CD1c-positive myeloid dendritic cell (primary cell): ENCODE data around the gene BLOC1S4.
A peak's percentile ranks its signal among the peaks of the same experiment; 100 is the strongest.
"Not testable (repeated sequence)": the region's sequence is repeated elsewhere in the genome, so short reads cannot be mapped to it uniquely, and the experiment has no call there.

Source experiments
- DNase-seq: peaks from one replicate; pipeline ENCODE4 v3.0.0-alpha.2; 2016; ENCODE audit errors: extremely low spot score

The BLOC1S4 gene, protein sequence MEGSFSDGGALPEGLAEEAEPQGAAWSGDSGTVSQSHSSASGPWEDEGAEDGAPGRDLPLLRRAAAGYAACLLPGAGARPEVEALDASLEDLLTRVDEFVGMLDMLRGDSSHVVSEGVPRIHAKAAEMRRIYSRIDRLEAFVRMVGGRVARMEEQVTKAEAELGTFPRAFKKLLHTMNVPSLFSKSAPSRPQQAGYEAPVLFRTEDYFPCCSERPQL

DNA sequence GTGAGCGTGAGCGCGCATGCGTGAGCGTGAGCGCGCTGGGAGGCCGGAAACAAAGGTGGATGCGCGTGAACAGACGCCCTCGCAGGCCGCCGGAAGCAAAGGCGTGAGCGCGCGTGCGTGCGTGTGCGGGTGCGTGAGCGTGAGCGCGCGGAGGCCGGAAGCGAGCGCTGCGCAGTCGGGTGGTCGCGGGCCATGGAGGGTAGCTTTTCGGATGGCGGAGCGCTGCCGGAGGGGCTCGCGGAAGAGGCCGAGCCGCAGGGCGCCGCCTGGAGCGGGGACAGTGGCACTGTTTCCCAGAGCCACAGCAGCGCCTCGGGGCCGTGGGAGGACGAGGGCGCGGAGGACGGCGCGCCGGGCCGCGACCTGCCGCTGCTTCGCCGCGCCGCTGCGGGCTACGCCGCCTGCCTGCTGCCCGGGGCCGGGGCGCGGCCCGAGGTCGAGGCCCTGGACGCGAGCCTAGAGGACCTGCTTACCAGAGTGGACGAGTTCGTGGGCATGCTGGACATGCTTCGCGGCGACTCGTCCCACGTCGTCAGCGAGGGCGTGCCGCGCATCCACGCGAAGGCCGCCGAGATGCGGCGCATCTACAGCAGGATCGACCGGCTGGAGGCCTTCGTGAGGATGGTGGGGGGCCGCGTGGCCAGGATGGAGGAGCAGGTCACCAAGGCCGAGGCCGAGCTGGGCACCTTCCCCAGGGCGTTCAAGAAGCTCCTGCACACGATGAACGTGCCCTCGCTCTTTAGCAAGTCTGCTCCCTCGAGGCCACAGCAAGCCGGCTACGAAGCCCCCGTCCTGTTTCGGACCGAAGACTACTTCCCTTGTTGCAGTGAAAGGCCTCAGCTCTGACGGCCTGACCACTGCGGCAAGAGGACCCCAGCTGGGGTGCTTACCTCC is at the start of gene BLOC1S4:
BLOC1S4 (plus strand) TSS at position 157 of the 894 bp plus-strand sequence; CDS start at position 193, 36 bp downstream.
- DNase-seq, result peak; percentile 94

DNA sequence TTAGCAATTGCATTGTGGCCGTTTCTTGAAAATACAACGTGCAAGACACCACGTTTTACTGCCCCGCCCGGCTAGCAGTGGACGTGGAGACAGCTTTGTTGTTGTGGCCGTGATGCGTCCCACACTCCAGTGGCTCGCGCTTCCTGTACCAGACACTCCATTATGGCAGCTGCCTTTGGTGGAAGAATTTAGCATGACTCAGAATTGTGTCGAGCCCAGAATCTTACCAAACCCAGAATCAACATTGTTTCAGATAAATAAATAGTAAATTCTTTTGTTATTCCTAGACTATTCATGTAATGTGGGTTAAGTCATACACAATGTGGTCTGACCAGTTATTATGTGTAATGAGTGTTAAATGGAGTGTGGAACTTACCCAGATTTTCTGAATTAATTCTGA is 47.6 kb upstream of the BLOC1S4 start:
- no peak for DNase-seq

DNA sequence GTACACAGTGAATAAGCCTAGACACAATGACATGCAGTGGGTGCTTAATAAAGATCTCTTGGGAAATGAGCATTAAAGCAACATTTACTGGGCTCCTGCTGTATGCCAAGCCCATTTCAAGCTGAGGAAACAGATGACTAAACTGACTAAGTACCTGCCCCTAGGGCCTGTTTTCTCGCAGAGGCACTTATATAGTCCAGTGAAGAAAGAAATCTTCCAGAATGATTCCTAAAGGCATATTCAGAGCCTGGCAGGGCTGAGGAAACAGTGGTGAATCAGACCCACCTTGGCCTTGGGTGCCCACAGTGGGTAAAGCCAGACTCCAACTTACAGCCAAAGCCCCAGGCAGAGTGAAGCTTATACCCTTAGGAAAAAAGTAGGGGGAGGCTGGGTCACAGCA is 44.3 kb upstream of the BLOC1S4 start:
- no peak for DNase-seq

DNA sequence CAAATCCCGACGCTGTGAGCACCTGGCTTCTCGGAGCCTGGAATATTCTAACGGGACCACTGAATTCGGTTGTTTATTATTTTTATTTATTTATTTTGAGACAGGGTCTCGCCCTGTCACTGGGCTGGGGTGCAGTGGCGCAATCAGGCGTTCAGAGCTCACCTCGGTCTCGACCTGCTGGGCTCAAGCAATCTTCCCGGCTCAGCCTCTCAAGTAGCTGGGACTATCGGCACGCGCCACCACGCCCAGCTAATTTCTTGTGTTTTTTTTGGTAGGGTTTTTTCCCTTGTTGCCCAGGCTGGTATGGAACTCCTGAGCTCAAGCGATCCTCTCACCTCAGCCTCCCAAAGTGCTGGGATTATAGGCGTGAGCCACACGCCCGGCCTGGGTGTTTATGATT is 43.8 kb upstream of the BLOC1S4 start:
- DNase-seq, result no peak

DNA sequence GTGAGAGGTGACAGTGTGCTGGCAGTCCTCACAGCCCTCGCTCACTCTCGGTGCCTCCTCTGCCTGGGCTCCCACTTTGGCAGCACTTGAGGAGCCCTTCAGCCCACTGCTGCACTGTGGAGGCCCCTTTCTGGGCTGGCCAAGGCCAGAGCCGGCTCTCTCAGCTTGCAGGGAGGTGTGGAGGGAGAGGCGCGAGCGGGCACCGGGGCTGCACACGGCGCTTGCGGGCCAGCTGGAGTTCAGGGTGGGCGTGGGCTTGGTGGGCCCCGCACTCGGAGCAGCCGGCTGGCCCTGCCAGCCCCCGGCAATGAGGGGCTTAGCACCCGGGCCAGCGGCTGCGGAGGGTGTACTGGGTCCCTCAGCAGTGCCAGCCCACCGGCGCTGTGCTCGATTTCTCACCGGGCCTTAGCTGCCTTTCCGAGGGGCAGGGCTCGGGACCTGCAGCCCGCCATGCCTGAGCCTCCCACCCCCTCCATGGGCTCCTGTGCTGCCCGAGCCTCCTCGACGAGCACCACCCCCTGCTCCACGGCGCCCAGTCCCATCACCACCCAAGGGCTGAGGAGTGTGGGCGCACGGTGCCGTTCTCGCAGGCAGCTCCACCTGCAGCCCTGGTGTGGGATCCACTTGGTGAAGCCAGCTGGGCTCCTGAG is 43.3 kb upstream of the BLOC1S4 start:
- DNase-seq, result not testable (repeated sequence)

DNA sequence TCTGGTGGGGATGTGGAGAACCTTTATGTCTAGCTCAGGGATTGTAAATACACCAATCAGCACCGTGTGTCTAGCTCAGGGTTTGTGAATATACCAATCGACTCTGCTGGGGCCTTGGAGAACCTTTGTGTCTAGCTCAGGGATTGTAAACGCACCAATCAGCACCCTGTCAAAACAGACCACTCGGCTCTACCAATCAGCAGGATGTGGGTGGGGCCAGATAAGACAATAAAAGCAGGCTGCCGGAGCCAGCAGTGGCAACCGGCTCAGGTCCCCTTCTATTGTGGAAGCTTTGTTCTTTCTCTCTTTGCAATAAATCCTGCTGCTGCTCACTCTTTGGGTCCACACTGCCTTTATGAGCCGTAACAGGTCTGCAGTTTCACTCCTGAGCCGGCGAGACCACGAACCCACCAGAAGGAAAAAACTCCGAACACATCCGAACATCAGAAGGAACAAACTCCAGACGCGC is 42.7 kb upstream of the BLOC1S4 start:
- peak; percentile 17 for DNase-seq

DNA sequence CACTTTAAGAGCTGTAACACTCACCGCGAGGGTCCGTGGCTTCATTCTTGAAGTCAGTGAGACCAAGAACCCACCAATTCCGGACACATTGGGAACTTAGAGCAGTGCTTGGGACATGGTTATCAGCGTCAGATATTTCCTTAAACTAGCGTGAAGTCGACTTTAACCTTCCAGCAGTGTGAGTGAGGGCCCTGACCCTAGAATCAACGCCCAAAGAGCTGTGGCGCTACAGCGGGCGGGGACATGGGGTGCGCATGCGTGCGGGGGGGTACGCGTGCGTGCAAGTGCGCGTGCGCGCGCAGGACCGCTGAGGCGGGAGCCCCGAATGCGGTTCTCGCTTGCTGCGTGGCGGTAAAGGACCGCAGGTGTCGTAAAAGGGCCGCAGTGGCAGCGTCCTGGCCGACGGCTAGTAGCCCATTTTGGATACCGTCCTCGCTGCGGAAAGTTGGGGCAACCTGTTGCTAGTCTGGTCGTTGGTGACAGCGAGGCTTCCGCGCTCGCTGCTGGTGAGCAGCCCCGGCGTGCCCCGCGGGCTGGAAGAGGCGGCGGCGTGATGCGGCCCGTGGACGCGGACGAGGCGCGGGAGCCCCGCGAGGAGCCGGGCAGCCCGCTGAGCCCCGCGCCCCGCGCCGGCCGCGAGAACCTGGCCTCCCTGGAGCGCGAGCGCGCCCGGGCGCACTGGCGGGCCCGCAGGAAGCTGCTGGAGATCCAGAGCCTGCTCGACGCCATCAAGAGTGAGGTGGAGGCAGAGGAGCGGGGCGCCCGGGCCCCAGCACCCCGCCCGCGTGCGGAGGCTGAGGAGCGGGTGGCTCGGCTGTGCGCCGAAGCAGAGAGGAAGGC is 42.1 kb upstream of the BLOC1S4 start:
- peak; percentile 98 for DNase-seq

DNA sequence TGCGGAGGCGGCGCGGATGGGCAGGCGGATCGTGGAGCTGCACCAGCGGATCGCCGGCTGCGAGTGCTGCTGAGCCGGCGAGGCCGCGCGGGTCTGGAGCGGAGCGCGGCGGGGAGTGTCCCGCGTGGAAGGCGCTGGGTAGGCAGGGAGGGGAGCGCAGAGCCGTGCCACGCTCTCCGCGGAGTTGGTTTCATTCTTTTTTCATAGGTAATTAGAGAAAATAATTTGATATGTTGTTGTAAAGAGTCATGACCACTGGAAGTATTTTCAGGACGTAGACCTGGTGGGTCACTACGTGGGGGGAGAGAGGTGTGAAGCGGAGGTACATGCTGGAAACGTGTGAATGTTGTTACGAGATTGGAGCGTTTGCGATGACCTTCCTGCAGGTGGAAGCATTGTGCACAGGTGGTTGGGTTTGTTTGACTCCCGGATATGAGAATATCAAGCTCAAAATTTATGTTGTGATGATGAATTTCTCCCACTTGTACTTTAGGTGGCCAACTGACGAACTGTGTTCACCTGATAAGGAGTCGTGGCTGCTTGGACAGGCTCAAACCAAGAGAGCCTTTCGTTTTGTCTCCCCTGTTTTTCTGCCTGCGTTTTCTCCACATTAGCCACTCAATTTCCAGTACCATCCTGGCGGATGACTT is 41.3 kb upstream of the BLOC1S4 start:
- peak; percentile 44 for DNase-seq

DNA sequence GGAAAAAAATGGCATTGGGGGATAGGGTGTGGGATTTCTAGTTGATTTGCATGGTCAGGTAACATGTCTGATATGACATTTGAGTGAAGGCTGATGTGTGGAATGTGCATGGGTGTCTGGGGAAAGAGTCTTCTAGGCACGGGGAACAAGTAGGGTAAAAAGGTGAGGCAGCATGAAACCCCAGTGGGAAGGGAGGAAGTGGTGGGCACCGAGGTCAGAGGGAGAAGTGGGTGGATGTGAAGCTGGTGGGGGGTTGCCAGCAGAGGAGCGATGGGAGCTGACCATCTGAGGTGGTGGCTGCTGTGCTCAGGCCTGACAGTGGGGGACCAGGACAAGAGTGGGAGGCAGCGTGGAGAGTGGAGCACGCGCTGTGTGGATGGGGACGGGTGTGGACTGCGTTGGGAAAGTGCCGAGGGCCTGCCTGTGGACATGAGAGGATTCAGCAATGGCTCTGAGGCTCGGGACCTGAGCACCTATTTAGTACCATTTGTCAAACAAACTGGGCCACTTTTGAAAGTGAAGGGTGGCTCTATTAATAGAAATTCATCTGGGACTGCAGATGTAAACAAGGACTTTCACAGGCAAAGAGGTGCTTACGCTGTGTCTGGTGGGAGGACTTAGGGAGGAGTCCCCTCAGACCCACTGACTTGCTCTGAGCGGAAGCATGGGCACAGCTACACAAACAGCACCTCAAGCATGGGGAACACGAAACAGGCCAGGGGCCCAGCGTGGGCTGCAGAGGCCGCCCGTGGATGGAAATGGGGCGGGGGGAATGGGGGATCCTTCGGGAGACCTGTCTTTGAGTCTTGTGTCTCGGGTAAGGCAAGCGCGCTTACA is 39.0 kb upstream of the BLOC1S4 start:
- DNase-seq, result no peak

DNA sequence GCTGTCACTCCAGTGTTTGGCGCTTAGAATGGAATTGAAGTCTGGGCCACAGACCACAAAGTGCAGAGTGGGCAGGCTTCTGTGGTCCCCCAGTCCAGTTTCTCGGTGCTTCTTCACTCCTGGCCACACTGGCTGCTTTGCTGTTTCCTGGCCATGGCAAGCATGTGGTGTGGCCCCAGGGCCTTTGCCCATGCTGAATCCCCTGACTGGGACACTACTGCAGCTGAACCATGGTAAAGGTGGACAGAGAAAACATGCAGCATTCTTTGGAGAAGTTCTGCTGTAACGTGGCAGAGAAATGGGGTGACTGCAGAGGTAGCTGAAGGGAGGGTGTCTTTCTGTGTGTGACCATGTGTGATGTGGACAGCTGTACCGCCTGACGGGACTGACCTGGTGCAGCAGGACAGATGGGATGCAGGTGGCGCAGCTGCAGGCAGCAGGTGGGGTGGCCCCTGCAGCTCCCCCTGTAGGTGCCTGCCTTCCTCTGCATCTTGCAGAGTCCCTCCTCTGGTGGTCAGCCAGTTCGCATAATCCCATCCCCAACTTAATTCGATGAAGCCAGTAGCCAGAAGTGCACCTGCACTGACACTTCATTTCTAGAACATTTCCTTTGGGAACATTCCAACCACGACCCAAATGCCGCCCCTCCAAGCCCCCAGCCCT is 35.5 kb upstream of the BLOC1S4 start:
- no peak for DNase-seq

DNA sequence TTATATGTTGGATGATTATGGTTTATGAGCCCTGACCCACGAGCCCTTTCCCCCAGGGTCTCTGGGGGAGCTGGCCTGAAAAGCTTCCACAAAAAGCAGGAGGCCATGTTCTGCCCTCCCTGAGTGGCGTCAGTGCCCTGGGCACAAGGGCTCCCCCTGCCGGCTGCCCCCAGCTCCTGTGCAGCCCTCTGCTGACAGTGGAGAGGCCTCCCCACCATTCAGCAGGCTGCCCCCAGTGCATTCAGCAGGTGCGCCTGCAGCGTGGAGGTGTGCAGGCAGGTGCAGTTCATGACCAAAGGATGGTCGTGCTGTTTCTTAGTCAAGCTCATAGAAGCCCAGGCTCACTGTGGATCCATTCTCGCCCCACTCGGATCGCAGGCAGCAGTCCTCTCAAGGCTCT is 34.8 kb upstream of the BLOC1S4 start:
- no peak for DNase-seq

DNA sequence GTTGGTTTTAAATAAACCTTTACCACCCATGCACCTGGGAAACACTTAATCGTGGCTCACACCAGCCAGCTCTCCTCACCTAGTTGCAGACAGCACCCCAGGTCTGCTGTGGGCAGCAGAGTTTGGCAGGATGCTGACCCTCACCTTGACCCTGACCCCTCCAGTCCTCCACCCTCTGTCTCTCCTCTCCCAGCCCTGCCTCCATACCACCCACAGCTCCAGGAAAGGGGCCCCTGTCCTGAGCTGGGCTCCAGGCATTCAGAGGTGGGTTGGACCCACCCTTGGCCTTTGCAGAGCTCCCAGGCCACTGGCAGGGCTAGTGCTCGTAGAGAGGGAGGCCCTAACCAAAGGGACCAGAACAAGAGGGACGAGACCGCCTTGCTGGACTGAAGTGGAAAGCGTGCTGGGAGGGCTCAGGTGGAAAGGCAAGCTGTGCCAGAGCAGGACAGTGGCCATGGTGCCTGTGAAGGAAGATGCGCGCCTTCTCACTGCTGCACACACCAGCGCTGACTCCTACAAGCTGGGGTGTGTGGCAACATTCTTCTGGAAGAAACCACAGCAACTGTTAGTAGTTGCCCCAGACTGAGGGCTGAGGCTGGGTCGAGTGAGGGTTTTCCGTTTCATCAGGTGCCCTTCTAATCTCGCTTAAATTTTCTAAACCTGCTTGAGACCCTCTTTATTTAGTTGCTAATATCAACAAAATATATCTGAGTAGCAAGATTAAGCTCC is 32.9 kb upstream of the BLOC1S4 start:
- DNase-seq, result no peak

DNA sequence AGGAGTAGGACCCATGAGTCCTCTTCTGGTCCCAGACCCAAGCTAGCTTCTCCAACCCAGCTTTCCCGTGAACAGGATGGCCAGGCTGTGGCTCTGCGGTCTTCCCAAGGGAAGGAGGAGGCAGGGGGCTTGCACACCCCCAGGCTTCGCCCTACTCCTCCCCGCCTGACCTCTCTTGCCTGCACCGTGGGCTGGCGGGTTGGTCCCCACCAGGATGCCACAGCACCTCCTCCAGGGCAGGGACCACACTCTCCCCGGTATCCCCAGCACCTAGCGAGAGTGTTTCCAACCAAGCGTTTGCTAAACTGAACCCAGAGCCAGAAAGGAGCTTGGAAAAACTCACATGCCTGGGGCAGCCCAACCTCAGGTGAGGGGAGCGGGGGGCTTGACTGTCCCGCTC is 31.3 kb upstream of the BLOC1S4 start:
- DNase-seq, result no peak

DNA sequence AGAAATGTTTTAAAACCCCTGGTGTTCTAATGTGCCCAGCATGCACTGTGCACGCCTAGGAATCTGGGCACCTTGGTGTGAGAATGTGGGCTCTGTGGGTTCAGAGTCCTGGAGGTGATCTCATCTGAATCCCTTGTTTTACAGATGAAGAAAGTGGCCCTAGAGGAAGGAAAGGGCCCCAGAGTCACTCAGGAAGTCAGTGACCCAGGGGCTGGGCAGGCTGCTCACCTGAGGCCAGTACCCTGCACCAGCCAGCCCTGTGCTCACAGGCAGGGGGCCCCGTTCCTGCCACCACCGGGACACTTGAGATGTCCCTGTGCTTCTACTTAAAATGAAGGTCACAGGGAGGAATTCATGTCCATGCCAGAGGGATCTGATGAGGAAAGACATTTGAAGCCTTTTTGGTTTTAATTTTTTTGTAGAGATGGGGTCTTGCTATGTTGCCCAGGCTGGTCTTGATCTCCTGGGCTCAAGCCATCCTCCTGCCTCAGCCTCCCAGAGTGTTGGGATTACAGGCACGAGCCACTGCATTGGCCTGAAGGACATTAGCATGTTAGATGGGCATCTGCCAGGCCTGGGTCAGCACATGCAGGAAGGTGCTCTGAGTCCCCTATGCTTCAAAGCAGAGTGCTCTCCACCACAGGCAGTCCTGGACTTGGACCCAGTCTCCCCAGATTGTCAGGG is 29.7 kb upstream of the BLOC1S4 start:
- no peak for DNase-seq

DNA sequence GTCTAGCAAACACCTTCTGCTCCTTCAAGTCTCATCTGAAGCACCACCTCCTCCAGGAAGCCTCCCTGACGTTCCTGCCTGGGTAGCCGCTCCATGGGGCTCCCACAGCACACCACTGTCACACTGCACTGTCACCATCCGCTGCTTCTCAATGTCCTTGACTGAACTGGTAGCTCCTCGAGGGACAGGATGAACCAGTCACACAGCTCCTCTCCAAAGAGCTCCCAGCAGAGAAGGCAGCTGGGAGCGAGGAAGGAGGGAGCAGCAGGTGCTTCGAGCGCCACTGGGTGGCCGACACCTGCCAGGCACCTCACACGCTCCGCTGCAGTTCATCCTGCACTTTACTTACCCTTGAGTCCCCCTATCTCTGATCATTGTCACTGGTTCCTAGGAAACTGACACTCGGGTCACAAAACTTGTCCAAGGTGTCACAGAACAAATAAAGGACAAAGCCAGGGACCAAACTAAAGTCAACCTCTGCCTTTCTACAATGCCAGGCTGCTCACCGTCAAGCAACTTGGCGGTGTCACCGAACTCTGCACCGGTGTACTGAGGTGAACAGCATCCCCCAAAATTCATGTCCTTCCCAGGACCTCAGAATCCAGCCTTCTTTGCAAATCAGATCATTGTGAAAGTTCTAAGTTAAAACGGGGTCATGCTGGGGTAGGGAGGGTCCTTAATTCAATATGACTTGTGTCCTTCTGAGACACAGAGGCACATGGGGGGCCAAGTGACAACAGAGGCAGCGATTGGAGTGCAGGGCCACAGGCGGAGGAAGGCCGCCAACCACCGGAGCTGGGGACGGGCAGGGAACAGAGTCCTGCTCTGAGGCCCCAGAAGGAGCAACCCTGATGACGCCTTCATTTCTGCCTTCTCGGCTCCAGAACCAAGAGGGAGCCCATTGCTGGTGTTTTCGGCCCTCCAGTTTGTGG is 27.8 kb upstream of the BLOC1S4 start:
- DNase-seq, result no peak

DNA sequence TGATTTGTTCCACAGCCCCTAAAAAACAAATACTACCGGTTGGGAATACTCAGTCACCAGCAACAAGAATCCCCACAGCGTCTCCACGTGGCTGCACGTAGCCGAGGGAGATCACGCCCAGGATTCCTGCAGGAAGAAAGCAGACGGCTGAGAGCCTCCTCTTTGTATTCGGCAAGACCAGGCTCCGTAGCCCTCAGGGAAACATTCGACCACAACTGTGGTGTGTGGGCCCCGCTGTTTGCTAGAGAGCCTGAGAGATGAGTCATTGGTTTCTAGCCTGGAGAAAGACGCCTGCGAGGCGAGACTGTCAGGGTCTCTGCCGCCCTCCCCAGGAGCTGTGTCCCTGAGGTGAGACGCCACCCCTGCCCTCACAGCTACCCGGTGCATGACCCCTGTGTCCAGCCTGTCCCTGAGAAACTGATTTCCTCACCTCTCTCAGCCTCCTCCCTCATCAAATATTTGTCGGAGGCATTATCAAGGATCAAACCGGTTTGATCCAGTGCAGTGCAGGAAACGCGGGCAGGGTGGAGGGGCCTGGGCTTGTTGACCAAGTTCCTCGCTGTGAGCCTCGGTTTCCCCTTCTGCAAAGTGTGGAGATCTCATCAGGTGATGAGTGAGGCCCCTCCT is 27.0 kb upstream of the BLOC1S4 start:
- DNase-seq, result peak; percentile 59

DNA sequence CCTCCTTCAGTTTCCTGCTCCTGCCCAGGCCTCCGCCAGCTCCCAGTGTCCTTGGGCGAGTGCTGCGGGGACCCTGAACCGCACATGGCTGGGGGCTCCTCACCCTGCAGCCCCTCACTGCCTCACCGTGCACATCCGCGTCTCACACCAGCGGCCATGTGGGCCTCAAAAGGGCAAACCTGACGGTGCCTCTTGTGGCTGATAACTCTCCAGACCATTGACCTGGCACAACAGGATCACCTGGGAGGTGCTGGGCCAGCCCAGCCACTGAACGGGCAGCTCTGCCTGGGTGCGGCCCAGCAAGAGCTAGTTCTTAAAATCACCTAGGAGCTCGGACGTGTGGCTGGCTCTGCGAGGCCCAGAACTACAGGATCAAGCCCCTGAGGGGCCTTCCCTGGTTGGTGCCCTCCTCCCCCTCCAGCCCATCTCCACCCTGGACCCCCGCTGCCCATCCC is 26.4 kb upstream of the BLOC1S4 start:
- DNase-seq, result no peak
